HEK293 (cell line): ENCODE results near the gene SELENOK.

ENCODE experiments used
- CTCF ChIA-PET: fragments of 350-600 bp; formaldehyde crosslinking; extraction: SDS; loops from one replicate; lab custom pipeline; 2021; ENCODE audit warnings: antibody characterized with exemption; lab: Yijun Ruan, JAX
- POLR2A ChIA-PET: fragments of 300-600 bp; formaldehyde crosslinking; extraction: SDS; loops from one replicate; lab custom pipeline; 2020; ENCODE audit warnings: antibody characterized with exemption, inconsistent platforms; lab: Yijun Ruan, JAX
- H3K27ac ChIP-seq: fragments of 200-500 bp; sonication (Bioruptor generic); 2 replicates; pipeline ENCODE4 v1.5.1; 2014; ENCODE audit warnings: low read depth, low read length, control low read depth, inconsistent platforms; ENCODE audit errors: extremely low read depth
- H3K36me3 ChIP-seq, 2 experiments: fragments of 200-500 bp in 1 of 2; sonication (Bioruptor generic) in 1 of 2; 1 replicate in 1 of 2; 2 replicates in 1 of 2; pipeline ENCODE4 v1.5.1; 2014 to 2017; ENCODE audit warnings: inconsistent platforms in 2 of 2, low read length in 2 of 2; ENCODE audit not compliant: control insufficient read depth in 2 of 2, insufficient read depth in 1 of 2
- H3K4me1 ChIP-seq: fragments of 200-500 bp; sonication (Bioruptor generic); 2 replicates; pipeline ENCODE4 v1.5.1; 2014; ENCODE audit warnings: mild to moderate bottlenecking, low read length, inconsistent platforms; ENCODE audit not compliant: control insufficient read depth, insufficient read depth
- H3K4me3 ChIP-seq: 2 replicates; pipeline ENCODE4 v1.5.1; 2011; ENCODE audit warnings: low read depth, mild to moderate bottlenecking, control low read depth, low read length, moderate library complexity
- H3K9me3 ChIP-seq: fragments of 200-500 bp; sonication (Bioruptor generic); 2 replicates; pipeline ENCODE4 v1.5.1; 2014; ENCODE audit warnings: low read depth, low read length, inconsistent platforms; ENCODE audit not compliant: control insufficient read depth, insufficient read depth
- GLI2 ChIP-seq: fragments of 450-650 bp; formaldehyde crosslinking; IDR thresholded peaks from 2 replicates; pipeline ENCODE4; 2017; ENCODE audit warnings: missing biosample characterization, missing genetic modification characterization, low read depth, borderline replicate concordance
- KLF1 ChIP-seq: fragments of 450-650 bp; formaldehyde crosslinking; IDR thresholded peaks from 2 replicates; pipeline ENCODE4 v1.5.1; 2016; ENCODE audit warnings: missing biosample characterization, missing genetic modification characterization
- MEIS1 ChIP-seq: sonication (generic); formaldehyde crosslinking; IDR thresholded peaks from 2 replicates; pipeline ENCODE4 v1.8.1; 2022; ENCODE audit warnings: missing genetic modification reagents, mild to moderate bottlenecking, borderline replicate concordance
- OVOL3 ChIP-seq: fragments of 450-650 bp; formaldehyde crosslinking; IDR thresholded peaks from 2 replicates; pipeline ENCODE4 v1.5.1; 2016; ENCODE audit warnings: missing biosample characterization, missing genetic modification characterization
- YY1 ChIP-seq: fragments of 450-650 bp; formaldehyde crosslinking; IDR thresholded peaks from 2 replicates; pipeline ENCODE4 v1.5.1; 2018; ENCODE audit warnings: missing biosample characterization, missing genetic modification characterization
- YY2 ChIP-seq: fragments of 450-650 bp; formaldehyde crosslinking; IDR thresholded peaks from 2 replicates; pipeline ENCODE4 v1.5.1; 2016; ENCODE audit warnings: missing biosample characterization, missing genetic modification characterization
- ZBTB17 ChIP-seq: fragments of 450-650 bp; formaldehyde crosslinking; IDR thresholded peaks from 2 replicates; pipeline ENCODE4 v1.5.1; 2016; ENCODE audit warnings: missing biosample characterization, missing genetic modification characterization
- ZBTB48 ChIP-seq: fragments of 450-650 bp; formaldehyde crosslinking; IDR thresholded peaks from 2 replicates; pipeline ENCODE4 v1.5.1; 2016; ENCODE audit warnings: missing biosample characterization, missing genetic modification characterization
- ZBTB7A ChIP-seq: fragments of 450-650 bp; formaldehyde crosslinking; IDR thresholded peaks from 2 replicates; pipeline ENCODE4 v1.5.1; 2016; ENCODE audit warnings: low read depth, missing biosample characterization, missing genetic modification characterization
- ZNF114 ChIP-seq: fragments of 450-650 bp; formaldehyde crosslinking; IDR thresholded peaks from 2 replicates; pipeline ENCODE4 v1.5.0; 2017; ENCODE audit warnings: missing biosample characterization, missing genetic modification characterization
- ZNF140 ChIP-seq: fragments of 450-650 bp; formaldehyde crosslinking; IDR thresholded peaks from 2 replicates; pipeline ENCODE4 v1.5.1; 2016; ENCODE audit warnings: missing biosample characterization, missing genetic modification characterization
- ZNF184 ChIP-seq: fragments of 450-650 bp; IDR thresholded peaks from 2 replicates; pipeline ENCODE4 v1.5.1; 2018; ENCODE audit warnings: missing biosample characterization, mild to moderate bottlenecking, missing genetic modification characterization
- ZNF292 ChIP-seq: fragments of 450-650 bp; formaldehyde crosslinking; IDR thresholded peaks from 2 replicates; pipeline ENCODE4 v1.5.1; 2016; ENCODE audit warnings: low read depth, missing biosample characterization, missing genetic modification characterization, borderline replicate concordance
- ZNF311 ChIP-seq: fragments of 450-650 bp; formaldehyde crosslinking; IDR thresholded peaks from 2 replicates; pipeline ENCODE4 v1.5.1; 2017; ENCODE audit warnings: missing biosample characterization, missing genetic modification characterization, borderline replicate concordance
- ZNF335 ChIP-seq: fragments of 450-650 bp; formaldehyde crosslinking; conservative IDR thresholded peaks from 2 replicates; pipeline ENCODE4 v1.5.1; 2016; ENCODE audit warnings: missing biosample characterization, missing genetic modification characterization
- ZNF391 ChIP-seq: fragments of 450-650 bp; formaldehyde crosslinking; IDR thresholded peaks from 2 replicates; pipeline ENCODE4 v1.5.1; 2016; ENCODE audit warnings: low read depth, missing biosample characterization, missing genetic modification characterization, borderline replicate concordance
- ZNF521 ChIP-seq: fragments of 450-650 bp; formaldehyde crosslinking; IDR thresholded peaks from 2 replicates; pipeline ENCODE4 v1.5.1; 2017; ENCODE audit warnings: missing biosample characterization, mild to moderate bottlenecking, missing genetic modification characterization
- ZNF76 ChIP-seq: fragments of 450-650 bp; formaldehyde crosslinking; IDR thresholded peaks from 2 replicates; pipeline ENCODE4; 2016; ENCODE audit warnings: low read depth, missing biosample characterization, missing genetic modification characterization, borderline replicate concordance
- ZNF785 ChIP-seq: fragments of 450-650 bp; formaldehyde crosslinking; IDR thresholded peaks from 2 replicates; pipeline ENCODE4 v1.5.1; 2016; ENCODE audit warnings: missing biosample characterization, missing genetic modification characterization
- ZNF791 ChIP-seq: fragments of 450-650 bp; formaldehyde crosslinking; IDR thresholded peaks from 2 replicates; pipeline ENCODE4 v1.5.1; 2016; ENCODE audit warnings: missing biosample characterization, missing genetic modification characterization
- ZNF792 ChIP-seq: fragments of 450-650 bp; formaldehyde crosslinking; IDR thresholded peaks from 2 replicates; pipeline ENCODE4 v1.5.1; 2016; ENCODE audit warnings: missing biosample characterization, missing genetic modification characterization
- TF ChIP-seq, protein P1 (sequence below): fragments of 450-650 bp; formaldehyde crosslinking; IDR thresholded peaks from 2 replicates; pipeline ENCODE4 v1.5.1; 2016; ENCODE audit warnings: missing biosample characterization, missing genetic modification characterization

The SELENOK gene

DNA sequence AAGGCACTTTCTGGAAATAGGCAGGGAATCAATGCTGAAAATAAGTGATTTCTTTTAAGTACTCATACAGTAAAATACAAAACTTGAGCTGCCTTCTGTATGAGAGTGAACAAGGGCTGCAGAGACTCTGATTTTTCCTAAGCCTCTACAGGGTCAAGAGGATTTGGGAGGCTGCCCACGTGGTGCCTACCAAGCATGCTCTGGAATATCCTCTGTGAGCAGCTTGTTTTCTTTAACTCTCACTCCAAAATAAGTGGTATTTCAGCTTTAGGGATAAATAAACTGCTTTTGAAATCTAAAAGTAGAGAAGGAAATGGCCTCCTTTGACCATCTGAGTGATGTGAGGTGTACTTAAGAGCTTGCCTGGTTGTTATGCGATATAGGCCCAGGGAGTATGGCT lies 8.1 kb upstream of the SELENOK start:
- Histone ChIP-seq H3K9me3 (no peaks in the 10 kb centered on the region), H3K4me1 (no peaks in the 10 kb centered on the region), H3K27ac (no peak overlapping the region), H3K36me3 (no peaks in the 10 kb centered on the region), H3K4me3 (no peak overlapping the region)
- POLR2A ChIA-PET: no interaction called here
- CTCF ChIA-PET: no interaction called here
- TF ChIP-seq ZNF140 (tag by site-specific recombination) (no peak), ZNF335 (tag by site-specific recombination) (peak; percentile 34)
- TF ChIP-seq, all 188 proteins: peak for 1

DNA sequence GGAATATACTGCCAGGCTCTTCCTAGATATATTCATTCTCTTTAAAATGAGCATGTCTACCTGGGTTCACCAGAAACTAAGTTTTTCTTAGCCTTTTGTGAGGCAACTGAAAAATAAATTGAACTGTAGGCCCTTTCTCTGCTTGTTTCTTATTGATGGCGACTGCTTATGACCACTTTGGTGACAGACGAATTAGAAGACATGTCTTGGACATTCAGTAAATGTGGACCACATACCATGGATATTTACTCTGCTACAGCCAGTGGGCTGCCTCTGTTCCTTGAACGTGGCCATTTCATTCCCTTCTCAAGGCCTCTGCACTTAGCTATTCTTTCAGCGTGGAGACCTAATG lies 603 bp upstream of the SELENOK start:
- peak overlapping the region; percentile 41 for H3K4me3 ChIP-seq
- POLR2A ChIA-PET: interaction anchor here (0.5 to 1.5 kb wide), 3 partner anchors 15 to 35 kb away, joined by 3 read pairs; no protein-coding TSS in a partner anchor
- TF ChIP-seq ZNF292 (tag by site-specific recombination): no peak
- no peak for TF ChIP-seq ZNF785
- TF ChIP-seq ZNF311 (tag by site-specific recombination): no peak
- no peak for TF ChIP-seq ZNF114 (tag by site-specific recombination)
- TF ChIP-seq GLI2: no peak
- TF ChIP-seq YY2 (tag by site-specific recombination): no peak
- no peak for TF ChIP-seq ZNF76 (tag by site-specific recombination)
- TF ChIP-seq KLF1 (tag by site-specific recombination): no peak
- no peak for TF ChIP-seq ZBTB7A (tag by site-specific recombination)
- no peak for TF ChIP-seq ZNF791
- no peak for TF ChIP-seq ZNF391 (tag by site-specific recombination)
- TF ChIP-seq ZBTB17 (tag by site-specific recombination): no peak
- no peak for TF ChIP-seq YY1 (tag by site-specific recombination)
- TF ChIP-seq ZNF521 (tag by site-specific recombination): no peak
- TF ChIP-seq, protein P1, sequence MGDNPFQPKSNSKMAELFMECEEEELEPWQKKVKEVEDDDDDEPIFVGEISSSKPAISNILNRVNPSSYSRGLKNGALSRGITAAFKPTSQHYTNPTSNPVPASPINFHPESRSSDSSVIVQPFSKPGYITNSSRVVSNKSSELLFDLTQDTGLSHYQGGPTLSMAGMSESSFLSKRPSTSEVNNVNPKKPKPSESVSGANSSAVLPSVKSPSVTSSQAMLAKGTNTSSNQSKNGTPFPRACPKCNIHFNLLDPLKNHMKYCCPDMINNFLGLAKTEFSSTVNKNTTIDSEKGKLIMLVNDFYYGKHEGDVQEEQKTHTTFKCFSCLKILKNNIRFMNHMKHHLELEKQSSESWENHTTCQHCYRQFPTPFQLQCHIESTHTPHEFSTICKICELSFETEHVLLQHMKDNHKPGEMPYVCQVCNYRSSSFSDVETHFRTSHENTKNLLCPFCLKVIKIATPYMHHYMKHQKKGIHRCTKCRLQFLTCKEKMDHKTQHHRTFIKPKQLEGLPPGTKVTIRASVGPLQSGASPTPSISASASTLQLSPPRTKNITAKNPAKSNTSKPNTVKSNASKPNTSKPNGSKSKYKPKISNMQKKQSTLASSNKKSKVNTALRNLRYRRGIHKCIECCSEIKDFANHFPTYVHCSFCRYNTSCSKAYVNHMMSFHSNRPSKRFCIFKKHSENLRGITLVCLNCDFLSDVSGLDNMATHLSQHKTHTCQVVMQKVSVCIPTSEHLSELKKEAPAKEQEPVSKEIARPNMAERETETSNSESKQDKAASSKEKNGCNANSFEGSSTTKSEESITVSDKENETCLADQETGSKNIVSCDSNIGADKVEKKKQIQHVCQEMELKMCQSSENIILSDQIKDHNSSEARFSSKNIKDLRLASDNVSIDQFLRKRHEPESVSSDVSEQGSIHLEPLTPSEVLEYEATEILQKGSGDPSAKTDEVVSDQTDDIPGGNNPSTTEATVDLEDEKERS: no peak
- no peak for TF ChIP-seq ZNF792
- no peak for TF ChIP-seq OVOL3 (tag by site-specific recombination)
- no peak for TF ChIP-seq ZBTB48 (tag by site-specific recombination)
- no peak for TF ChIP-seq MEIS1 (CRISPR knock-in tag)
- TF ChIP-seq ZNF184 (tag by site-specific recombination): no peak
- peak overlapping the region; percentile 51 for H3K27ac ChIP-seq
- CTCF ChIA-PET: interaction anchor here (0.7 kb wide), 1 partner anchor 1151 kb away, joined by 3 read pairs; no protein-coding TSS in a partner anchor
- H3K4me1 ChIP-seq: no peaks in the 10 kb centered on the region
- no peaks in the 10 kb centered on the region for H3K9me3 ChIP-seq
- peaks cover 0 to 14% of the 10 kb centered on the region in 2 experiments; a peak in 1 of 3 replicates for H3K36me3 ChIP-seq
